ENCODE results near the gene RANBP3. TPM values are rescaled to one million over a fixed set of nuclear protein-coding genes. Genes with fewer than 3 reads are reported as not detected.

The RANBP3 gene
- total and polyA plus RNA-seq, 2 experiments from 2014 or later, result 41.8 to 50.0 TPM

GRCh38 chr19:6003976-6004375 lies 26.0 kb upstream of the RANBP3 start:
- in situ Hi-C loops (cut with MboI), result no loop called here
- no peak for DNase-seq

DNA sequence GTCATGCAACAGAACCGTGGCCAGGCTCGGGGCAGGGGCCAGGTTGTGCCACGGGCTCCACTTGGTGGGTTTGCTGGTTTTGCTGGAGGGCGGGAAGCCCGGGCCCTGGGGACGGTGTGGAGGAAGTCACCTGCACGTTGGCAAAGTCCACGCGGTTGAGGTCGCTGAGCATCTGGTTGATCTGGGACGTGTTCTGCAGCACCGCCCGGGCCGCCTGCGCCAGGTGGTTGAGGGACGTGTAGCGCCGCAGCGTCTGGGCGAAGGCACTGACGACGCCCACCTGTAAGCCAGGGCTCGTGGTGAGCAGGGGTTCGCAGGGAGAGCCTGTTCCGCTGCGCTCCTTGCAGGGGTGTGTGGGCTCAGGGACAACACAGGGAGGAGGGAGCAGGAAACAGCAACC lies 24.7 kb upstream of the RANBP3 start:
- H3K36me3 ChIP-seq (ENCODE audit: low read depth), result no peaks in the 10 kb centered on the region
- in situ Hi-C loops (cut with MboI), result no loop called here

More at GRCh38 chr19:6003976-6004375, 26.0 kb upstream of the RANBP3 start:
- Histone ChIP-seq H3K4me2 (ENCODE audit: unreplicated experiment) (no peak overlapping the region), H3K36me3 (ENCODE audit: low read depth) (no peaks in the 10 kb centered on the region), H3K9me3 (ENCODE audit: low read depth) (no peaks in the 10 kb centered on the region), H2AFZ (no peak overlapping the region), H3K4me1 (ENCODE audit: insufficient read depth) (no peaks in the 10 kb centered on the region), H3K79me2 (ENCODE audit: insufficient read depth) (no peaks in the 10 kb centered on the region), H3K27ac (no peak overlapping the region), H3K9ac (no peak overlapping the region), H3F3A (ENCODE audit: insufficient read depth) (no peaks in the 10 kb centered on the region), H3K27me3 (replicated peaks; ENCODE audit: insufficient read depth) (no peaks in the 10 kb centered on the region), H4K20me1 (ENCODE audit: insufficient read depth) (no peaks in the 10 kb centered on the region), H3K9me2 (ENCODE audit: insufficient read depth) (no peaks in the 10 kb centered on the region), H3K4me3 (no peak overlapping the region)
- 85 to 98% methylated on average over 9 to 10 of the region's 10 CpGs for WGBS, 2 experiments (ENCODE audit: low coverage in 1 of 2, low lambda C conversion rate in 2 of 2, missing lambda C conversion rate in 2 of 2)
- TF ChIP-seq EZH2 (IDR thresholded peaks at IDR 0.05; ENCODE audit: insufficient read depth, poor library complexity, severe bottlenecking), result no peak
- TF ChIP-seq EZH2phosphoT487 (IDR thresholded peaks at IDR 0.05; ENCODE audit: insufficient read depth, low read depth), result no peak

GRCh38 chr19:6000228-6000847 lies 22.4 kb upstream of the RANBP3 start:
- WGBS, 2 experiments (ENCODE audit: low coverage in 1 of 2, low lambda C conversion rate in 2 of 2, missing lambda C conversion rate in 2 of 2), result 91% methylated on average over 7 of the region's 7 CpGs
- no peak for DNase-seq
- in situ Hi-C loops (cut with MboI), result no loop called here
- no peaks in the 10 kb centered on the region for H3F3A ChIP-seq (ENCODE audit: insufficient read depth)
- H3K27me3 ChIP-seq (replicated peaks; ENCODE audit: insufficient read depth), result no peaks in the 10 kb centered on the region
- H3K79me2 ChIP-seq (ENCODE audit: insufficient read depth), result no peaks in the 10 kb centered on the region
- H3K36me3 ChIP-seq (ENCODE audit: low read depth), result no peaks in the 10 kb centered on the region
- H3K27ac ChIP-seq, result no peak overlapping the region
- no peaks in the 10 kb centered on the region for H4K20me1 ChIP-seq (ENCODE audit: insufficient read depth)
- no peak overlapping the region for H3K4me3 ChIP-seq
- no peaks in the 10 kb centered on the region for H3K9me3 ChIP-seq (ENCODE audit: low read depth)
- TF ChIP-seq EZH2phosphoT487 (IDR thresholded peaks at IDR 0.05; ENCODE audit: insufficient read depth, low read depth) (no peak), EZH2 (IDR thresholded peaks at IDR 0.05; ENCODE audit: insufficient read depth, poor library complexity, severe bottlenecking) (no peak)
- no peaks in the 10 kb centered on the region for H3K4me1 ChIP-seq (ENCODE audit: insufficient read depth)
- no peak overlapping the region for H3K9ac ChIP-seq
- no peak overlapping the region for H3K4me2 ChIP-seq (ENCODE audit: unreplicated experiment)
- no peak overlapping the region for H2AFZ ChIP-seq
- H3K9me2 ChIP-seq (ENCODE audit: insufficient read depth), result no peaks in the 10 kb centered on the region

More for the DNA sequence above, 24.7 kb upstream of the RANBP3 start:
- H3K9me2 ChIP-seq (ENCODE audit: insufficient read depth), result no peaks in the 10 kb centered on the region
- no peak overlapping the region for H2AFZ ChIP-seq
- no peaks in the 10 kb centered on the region for H3K79me2 ChIP-seq (ENCODE audit: insufficient read depth)
- no peak overlapping the region for H3K4me3 ChIP-seq
- TF ChIP-seq EZH2phosphoT487 (IDR thresholded peaks at IDR 0.05; ENCODE audit: insufficient read depth, low read depth) (no peak), EZH2 (IDR thresholded peaks at IDR 0.05; ENCODE audit: insufficient read depth, poor library complexity, severe bottlenecking) (no peak)
- no peaks in the 10 kb centered on the region for H3K9me3 ChIP-seq (ENCODE audit: low read depth)
- no peaks in the 10 kb centered on the region for H3K27me3 ChIP-seq (replicated peaks; ENCODE audit: insufficient read depth)
- no peak overlapping the region for H3K4me2 ChIP-seq (ENCODE audit: unreplicated experiment)
- H4K20me1 ChIP-seq (ENCODE audit: insufficient read depth), result no peaks in the 10 kb centered on the region
- 91 to 92% methylated on average over 25 to 26 of the region's 26 CpGs for WGBS, 2 experiments (ENCODE audit: low coverage in 1 of 2, low lambda C conversion rate in 2 of 2, missing lambda C conversion rate in 2 of 2)
- no peak overlapping the region for H3K9ac ChIP-seq
- H3K27ac ChIP-seq, result no peak overlapping the region
- H3F3A ChIP-seq (ENCODE audit: insufficient read depth), result no peaks in the 10 kb centered on the region
- H3K4me1 ChIP-seq (ENCODE audit: insufficient read depth), result no peaks in the 10 kb centered on the region
- no peak for DNase-seq

DNA sequence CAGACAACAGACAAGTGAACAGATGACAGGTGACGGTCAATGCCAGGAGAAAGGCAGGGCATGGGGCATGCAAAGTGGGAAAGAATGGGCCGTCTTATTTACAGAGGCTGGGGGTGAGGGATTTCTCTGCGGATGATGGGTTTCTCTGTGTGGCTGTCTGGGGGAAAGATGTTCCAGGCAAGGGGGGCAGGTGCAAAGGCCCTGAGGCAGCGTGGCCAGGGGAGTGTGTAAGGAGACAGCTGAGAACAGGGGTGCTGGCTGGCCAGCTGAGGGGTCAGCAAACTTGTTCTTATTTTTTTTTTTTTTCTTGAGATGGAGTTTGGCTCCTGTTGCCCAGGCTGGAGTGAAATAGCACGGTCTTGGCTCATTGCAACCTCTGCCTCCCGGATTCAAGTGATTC lies 21.8 kb upstream of the RANBP3 start:
- in situ Hi-C loops (cut with MboI), result no loop called here

More for the DNA sequence above, 21.8 kb upstream of the RANBP3 start:
- no peak overlapping the region for H3K27ac ChIP-seq
- H3K4me2 ChIP-seq (ENCODE audit: unreplicated experiment), result no peak overlapping the region
- no peaks in the 10 kb centered on the region for H3K9me3 ChIP-seq (ENCODE audit: low read depth)
- no peak overlapping the region for H2AFZ ChIP-seq
- no peaks in the 10 kb centered on the region for H3K27me3 ChIP-seq (replicated peaks; ENCODE audit: insufficient read depth)
- no peaks in the 10 kb centered on the region for H3K4me1 ChIP-seq (ENCODE audit: insufficient read depth)
- no peaks in the 10 kb centered on the region for H3K79me2 ChIP-seq (ENCODE audit: insufficient read depth)
- no peak for DNase-seq
- whole genome bisulfite sequencing, 2 experiments (ENCODE audit: low coverage in 1 of 2, low lambda C conversion rate in 2 of 2, missing lambda C conversion rate in 2 of 2), result 92 to 98% methylated on average over 6 of the region's 6 CpGs
- no peaks in the 10 kb centered on the region for H4K20me1 ChIP-seq (ENCODE audit: insufficient read depth)
- TF ChIP-seq EZH2 (IDR thresholded peaks at IDR 0.05; ENCODE audit: insufficient read depth, poor library complexity, severe bottlenecking) (no peak), EZH2phosphoT487 (IDR thresholded peaks at IDR 0.05; ENCODE audit: insufficient read depth, low read depth) (no peak)
- H3K9ac ChIP-seq, result no peak overlapping the region
- H3K36me3 ChIP-seq (ENCODE audit: low read depth), result no peaks in the 10 kb centered on the region
- no peak overlapping the region for H3K4me3 ChIP-seq
- H3K9me2 ChIP-seq (ENCODE audit: insufficient read depth), result no peaks in the 10 kb centered on the region
- no peaks in the 10 kb centered on the region for H3F3A ChIP-seq (ENCODE audit: insufficient read depth)
